ENCODE data around the gene CDC20. TPM values are rescaled to one million over a fixed set of nuclear protein-coding genes. Genes with fewer than 3 reads are reported as not detected.

Gene CDC20
- total RNA-seq, 2 donors from 2014 or later, result 0.65 to 0.97 TPM

DNA sequence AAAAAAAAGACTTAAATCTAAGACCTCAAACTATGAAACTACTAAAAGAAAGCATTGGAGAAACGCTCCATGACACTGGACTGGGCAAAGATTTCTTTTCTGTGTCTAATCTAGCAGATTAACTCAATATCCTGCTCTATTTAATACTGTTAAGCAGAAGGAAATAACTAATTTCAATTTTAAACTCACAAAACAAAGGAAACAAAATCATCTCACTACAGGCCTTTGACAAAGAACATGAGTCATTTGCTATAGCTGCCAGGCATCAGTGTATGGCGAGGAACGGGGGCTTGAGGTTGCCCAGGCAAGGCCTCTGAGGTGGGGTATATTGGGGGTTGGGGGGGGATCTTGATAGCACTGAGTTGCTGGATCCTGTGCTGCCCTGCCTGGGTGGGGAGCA lies 51.8 kb downstream of the CDC20 start:
- DNase-seq (no peak), ATAC-seq (no peak)
- no peaks in the 10 kb centered on the region for H3K27me3 Mint-ChIP-seq
- peaks cover 21% of the 10 kb centered on the region for H3K4me1 Mint-ChIP-seq
- peaks cover 13% of the 10 kb centered on the region for H3K36me3 Mint-ChIP-seq (ENCODE audit: low read depth)
- H3K4me3 Mint-ChIP-seq, result no peak overlapping the region
- H3K27ac Mint-ChIP-seq, result no peak overlapping the region
- H3K9me3 ChIP-seq (ENCODE audit: control insufficient read depth, low read length, poor library complexity, severe bottlenecking), result no peaks in the 10 kb centered on the region

Other genes with a start within 250 kb of the CDC20 start
- gene EBNA1BP2, start 186.7 kb upstream of the CDC20 start, total RNA-seq, result 10 to 100 TPM; 20.8 to 24.9 TPM
- not detected for gene CFAP57, start 186.7 kb upstream of the CDC20 start, total RNA-seq
- not detected for gene TMEM125, start 89.0 kb upstream of the CDC20 start, total RNA-seq
- gene C1orf210, start 73.4 kb upstream of the CDC20 start, total RNA-seq, result not detected
- gene TIE1, start 58.0 kb upstream of the CDC20 start, total RNA-seq, result not detected
- gene MPL, start 21.2 kb upstream of the CDC20 start, total RNA-seq, result 10 to 100 TPM in 1 of 2 donors, under 1 TPM in 1; 0.94 to 16.6 TPM
- gene ELOVL1, start 9.0 kb downstream of the CDC20 start, total RNA-seq, result 10 to 100 TPM; 32.3 to 36.9 TPM
- gene MED8, start 30.8 kb downstream of the CDC20 start, total RNA-seq, result 10 to 100 TPM; 13.7 to 16.4 TPM
- gene SZT2, start 30.9 kb downstream of the CDC20 start, total RNA-seq, result 10 to 100 TPM; 87.0 to 92.1 TPM
- gene HYI, start 95.0 kb downstream of the CDC20 start, total RNA-seq, result 10 to 100 TPM; 14.8 to 24.1 TPM
- gene PTPRF, start 171.9 kb downstream of the CDC20 start, total RNA-seq, result 1 to 10 TPM in 1 of 2 donors, under 1 TPM in 1; 0.52 to 5.9 TPM